ENCODE measurements around the gene TTC9.

DNA sequence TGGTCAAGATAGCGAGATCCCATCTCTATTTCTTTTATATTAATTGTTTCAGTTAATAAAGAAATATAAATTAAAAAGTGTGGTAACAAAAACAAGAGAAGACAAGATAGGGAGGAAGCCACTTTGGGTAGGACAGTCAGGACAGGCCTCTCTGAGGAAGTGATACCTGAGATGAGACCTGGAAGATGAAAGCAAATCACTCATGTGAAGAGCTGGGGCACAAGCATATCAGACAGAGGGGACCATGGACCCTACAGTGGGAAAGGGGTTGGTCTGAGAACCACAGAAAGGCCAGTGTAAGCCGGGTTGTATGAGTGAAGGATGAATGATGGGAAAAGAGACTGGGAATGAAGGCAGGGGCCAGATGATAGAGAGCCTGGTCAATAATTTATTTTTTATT lies 39.5 kb upstream of the TTC9 start:
- TF ChIP-seq, protein P1, sequence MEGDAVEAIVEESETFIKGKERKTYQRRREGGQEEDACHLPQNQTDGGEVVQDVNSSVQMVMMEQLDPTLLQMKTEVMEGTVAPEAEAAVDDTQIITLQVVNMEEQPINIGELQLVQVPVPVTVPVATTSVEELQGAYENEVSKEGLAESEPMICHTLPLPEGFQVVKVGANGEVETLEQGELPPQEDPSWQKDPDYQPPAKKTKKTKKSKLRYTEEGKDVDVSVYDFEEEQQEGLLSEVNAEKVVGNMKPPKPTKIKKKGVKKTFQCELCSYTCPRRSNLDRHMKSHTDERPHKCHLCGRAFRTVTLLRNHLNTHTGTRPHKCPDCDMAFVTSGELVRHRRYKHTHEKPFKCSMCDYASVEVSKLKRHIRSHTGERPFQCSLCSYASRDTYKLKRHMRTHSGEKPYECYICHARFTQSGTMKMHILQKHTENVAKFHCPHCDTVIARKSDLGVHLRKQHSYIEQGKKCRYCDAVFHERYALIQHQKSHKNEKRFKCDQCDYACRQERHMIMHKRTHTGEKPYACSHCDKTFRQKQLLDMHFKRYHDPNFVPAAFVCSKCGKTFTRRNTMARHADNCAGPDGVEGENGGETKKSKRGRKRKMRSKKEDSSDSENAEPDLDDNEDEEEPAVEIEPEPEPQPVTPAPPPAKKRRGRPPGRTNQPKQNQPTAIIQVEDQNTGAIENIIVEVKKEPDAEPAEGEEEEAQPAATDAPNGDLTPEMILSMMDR (IDR thresholded peaks at IDR 0.05), result no peak
- TF ChIP-seq POLR2AphosphoS5 (IDR thresholded peaks at IDR 0.05; ENCODE audit: low read depth, low read length), result no peak
- no peak for TF ChIP-seq REST (IDR thresholded peaks at IDR 0.05; ENCODE audit: insufficient read depth in 1 of 2, low read depth in 2 of 2, low read length in 1 of 2)
- no peak for TF ChIP-seq SIN3A (IDR thresholded peaks at IDR 0.05; ENCODE audit: borderline replicate concordance, insufficient read depth, low read depth, low read length)

All from Panc1 (cell line).